Measurements from ENCODE around the gene ITPK1. TPM values are rescaled to one million over a fixed set of nuclear protein-coding genes. Genes with fewer than 3 reads are reported as not detected.

Gene ITPK1
- total RNA-seq, 4 donors from 2014 or later: 19.7 to 97.7 (median 26.5) TPM

DNA sequence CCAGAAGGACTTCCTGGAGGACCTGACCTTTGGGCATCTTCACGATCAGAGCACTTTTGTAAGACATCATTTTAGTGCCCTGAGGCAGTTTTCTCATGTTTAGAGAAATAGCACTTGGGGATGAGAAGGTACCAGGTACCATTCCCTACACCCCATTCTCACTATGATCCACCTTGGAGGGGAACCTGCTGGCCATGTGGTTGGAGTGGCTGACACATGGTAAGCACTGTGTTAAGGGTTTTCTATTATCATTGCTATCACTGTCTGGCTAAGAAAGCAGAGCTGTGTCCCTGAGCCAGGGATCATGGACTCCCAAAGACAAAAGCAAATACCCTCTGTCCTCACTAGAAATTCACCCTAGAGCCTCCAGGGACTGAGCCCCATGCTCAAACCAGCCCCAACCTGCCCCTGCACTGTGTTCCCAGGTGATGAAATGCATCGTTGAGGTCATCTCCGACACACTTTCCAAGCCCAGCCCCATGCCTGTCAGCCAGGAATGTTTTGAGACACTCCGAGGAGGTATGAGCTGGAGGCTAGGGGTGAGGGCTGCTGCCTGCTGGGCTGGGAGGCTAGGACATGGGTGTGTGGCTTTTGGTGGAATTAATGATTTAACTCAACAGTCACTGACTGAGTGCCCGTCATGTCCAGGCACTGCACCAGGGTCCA lies 189.4 kb downstream of the ITPK1 start:
- H3K27ac ChIP-seq: no peak overlapping the region
- DNase-seq: no peak
- H3K4me1 ChIP-seq: no peaks in the 10 kb centered on the region
- no peaks in the 10 kb centered on the region for H3K36me3 ChIP-seq
- no peak overlapping the region for H3K4me3 ChIP-seq
- H3K27me3 ChIP-seq: no peaks in the 10 kb centered on the region
- no peak for TF ChIP-seq POLR2A (IDR thresholded peaks at IDR 0.05)
- TF ChIP-seq, protein P1, sequence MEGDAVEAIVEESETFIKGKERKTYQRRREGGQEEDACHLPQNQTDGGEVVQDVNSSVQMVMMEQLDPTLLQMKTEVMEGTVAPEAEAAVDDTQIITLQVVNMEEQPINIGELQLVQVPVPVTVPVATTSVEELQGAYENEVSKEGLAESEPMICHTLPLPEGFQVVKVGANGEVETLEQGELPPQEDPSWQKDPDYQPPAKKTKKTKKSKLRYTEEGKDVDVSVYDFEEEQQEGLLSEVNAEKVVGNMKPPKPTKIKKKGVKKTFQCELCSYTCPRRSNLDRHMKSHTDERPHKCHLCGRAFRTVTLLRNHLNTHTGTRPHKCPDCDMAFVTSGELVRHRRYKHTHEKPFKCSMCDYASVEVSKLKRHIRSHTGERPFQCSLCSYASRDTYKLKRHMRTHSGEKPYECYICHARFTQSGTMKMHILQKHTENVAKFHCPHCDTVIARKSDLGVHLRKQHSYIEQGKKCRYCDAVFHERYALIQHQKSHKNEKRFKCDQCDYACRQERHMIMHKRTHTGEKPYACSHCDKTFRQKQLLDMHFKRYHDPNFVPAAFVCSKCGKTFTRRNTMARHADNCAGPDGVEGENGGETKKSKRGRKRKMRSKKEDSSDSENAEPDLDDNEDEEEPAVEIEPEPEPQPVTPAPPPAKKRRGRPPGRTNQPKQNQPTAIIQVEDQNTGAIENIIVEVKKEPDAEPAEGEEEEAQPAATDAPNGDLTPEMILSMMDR (IDR thresholded peaks at IDR 0.05): no peak
- intact Hi-C loops (cut with DNase I; ENCODE audit: low total_unique reads): no loop called here
- no peaks in the 10 kb centered on the region for H3K9me3 ChIP-seq

DNA sequence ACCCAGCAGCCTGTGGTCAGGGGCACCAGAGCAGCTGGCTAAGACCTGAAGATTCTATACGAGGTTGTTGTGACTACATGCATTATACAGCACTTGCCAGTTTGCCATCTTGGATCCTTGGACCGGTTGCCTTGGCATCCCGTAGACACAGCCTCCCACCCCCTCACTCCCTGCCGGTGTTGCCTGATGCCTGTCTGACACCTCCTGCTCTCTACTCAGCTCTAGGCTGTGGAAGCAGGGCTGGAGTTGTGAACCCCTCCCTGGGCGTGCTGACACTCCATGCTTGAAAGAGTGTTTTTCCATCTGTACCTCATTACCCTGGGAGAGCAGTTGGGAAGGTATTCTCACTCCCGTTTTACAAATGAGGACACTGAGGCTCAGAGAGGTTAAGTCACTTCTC lies 190.3 kb downstream of the ITPK1 start:
- DNase-seq: no peak
- Histone ChIP-seq H3K36me3 (no peaks in the 10 kb centered on the region), H3K9me3 (no peaks in the 10 kb centered on the region), H3K27ac (no peak overlapping the region), H3K4me1 (no peaks in the 10 kb centered on the region), H3K4me3 (no peak overlapping the region), H3K27me3 (no peaks in the 10 kb centered on the region)
- TF ChIP-seq POLR2A (IDR thresholded peaks at IDR 0.05): no peak
- TF ChIP-seq, protein P1 (IDR thresholded peaks at IDR 0.05): no peak
- intact Hi-C loops (cut with DNase I; ENCODE audit: low total_unique reads): no loop called here

- H3K27me3 ChIP-seq: no peaks in the 10 kb centered on the region
- H3K9me3 ChIP-seq: no peaks in the 10 kb centered on the region
- no peak for TF ChIP-seq POLR2A (IDR thresholded peaks at IDR 0.05)
- TF ChIP-seq, protein P1 (IDR thresholded peaks at IDR 0.05): no peak
- H3K27ac ChIP-seq: no peak overlapping the region
- no peaks in the 10 kb centered on the region for H3K4me1 ChIP-seq
- intact Hi-C loops (cut with DNase I; ENCODE audit: low total_unique reads): no loop called here
- no peak overlapping the region for H3K4me3 ChIP-seq
- H3K36me3 ChIP-seq: no peaks in the 10 kb centered on the region
- no peak for DNase-seq
Measured at GRCh38 chr14:92924247-92924646, 191.5 kb downstream of the ITPK1 start.

- TF ChIP-seq POLR2A (IDR thresholded peaks at IDR 0.05): no peak
- TF ChIP-seq, protein P1 (IDR thresholded peaks at IDR 0.05): no peak
Measured at GRCh38 chr14:92923744-92924103, 192.0 kb downstream of the ITPK1 start.

DNA sequence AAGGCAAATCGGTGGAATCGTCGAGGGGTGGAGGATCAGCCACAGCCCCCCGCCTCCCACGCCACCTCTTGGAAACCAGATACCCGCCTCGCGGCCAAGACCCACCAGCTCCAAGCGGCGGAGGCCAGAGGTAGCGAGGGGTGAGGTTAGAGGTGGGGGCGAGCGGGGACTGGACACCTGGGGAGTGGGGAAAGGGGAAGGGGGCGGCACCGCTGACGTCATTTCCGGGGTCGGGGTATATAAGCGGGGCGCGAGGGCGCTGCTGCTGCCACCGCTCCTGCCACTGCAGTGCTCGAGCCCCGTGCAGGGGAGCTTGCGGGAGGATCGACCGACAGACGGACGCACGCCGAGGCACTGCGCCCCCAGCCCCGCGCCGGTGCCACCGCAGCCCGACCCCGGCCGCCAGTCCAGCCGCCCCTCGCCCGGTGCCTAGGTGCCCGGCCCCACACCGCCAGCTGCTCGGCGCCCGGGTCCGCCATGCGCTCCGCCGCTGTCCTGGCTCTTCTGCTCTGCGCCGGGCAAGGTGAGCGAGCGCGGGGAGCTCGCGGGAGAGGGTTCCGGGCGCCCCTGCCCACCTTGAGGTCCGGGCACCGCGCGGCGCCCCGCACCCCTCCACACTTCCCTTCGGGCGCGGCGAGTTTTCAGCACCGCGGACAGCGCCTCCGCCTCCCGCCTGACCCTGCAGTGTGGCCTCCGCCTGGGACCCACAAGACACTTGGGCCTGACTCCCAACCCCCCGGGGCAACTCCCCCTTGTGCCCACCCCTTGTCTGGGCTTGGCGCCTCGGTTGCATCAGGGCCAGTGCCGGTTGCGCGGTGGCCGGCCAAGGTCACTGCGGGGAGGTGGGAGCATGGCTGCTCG lies 192.6 kb downstream of the ITPK1 start, which contains the start of gene CHGA:
CHGA (plus strand) TSS at position 268 of the 861 bp plus-strand sequence; CDS start at position 478, 210 bp downstream.
- Histone ChIP-seq H3K36me3 (no peaks in the 10 kb centered on the region), H3K27ac (no peak within 1 kb of the TSS), H3K4me3 (no peak within 1 kb of the TSS), H3K9me3 (no peaks in the 10 kb centered on the region), H3K4me1 (no peaks in the 10 kb centered on the region), H3K27me3 (no peaks in the 10 kb centered on the region)
- DNase-seq: peak in 1 of 2 donors; percentile 31
- intact Hi-C loops (cut with DNase I; ENCODE audit: low total_unique reads): no loop called here
- TF ChIP-seq, protein P1 (IDR thresholded peaks at IDR 0.05): no peak
- TF ChIP-seq POLR2A (IDR thresholded peaks at IDR 0.05): no peak

More at GRCh38 chr14:92923744-92924103, 192.0 kb downstream of the ITPK1 start:
- Histone ChIP-seq H3K9me3 (no peaks in the 10 kb centered on the region), H3K4me1 (no peaks in the 10 kb centered on the region), H3K4me3 (no peak overlapping the region), H3K27ac (no peak overlapping the region), H3K27me3 (no peaks in the 10 kb centered on the region), H3K36me3 (no peaks in the 10 kb centered on the region)
- no peak for DNase-seq
- intact Hi-C loops (cut with DNase I; ENCODE audit: low total_unique reads): no loop called here
